Measurements from ENCODE around the gene TRIP12.
"Not testable (repeated sequence)": the region's sequence is repeated elsewhere in the genome, so short reads cannot be mapped to it uniquely, and the experiment has no call there.

TRIP12 gene

GRCh38 chr2:229752970-229753729 lies 168.7 kb downstream of the TRIP12 start:
- DNase-seq = no peak

- DNase-seq = no peak
These were observed 172.0 kb downstream of the TRIP12 start for GRCh38 chr2:229749779-229750178.

GRCh38 chr2:229748950-229749349 lies 172.9 kb downstream of the TRIP12 start:
- no peak for DNase-seq

- not testable (repeated sequence) for DNase-seq
These were observed 179.1 kb downstream of the TRIP12 start for GRCh38 chr2:229742691-229743090.

GRCh38 chr2:229740279-229740678 lies 181.5 kb downstream of the TRIP12 start:
- DNase-seq = no peak

- no peak for DNase-seq
These were observed 183.7 kb downstream of the TRIP12 start for GRCh38 chr2:229738024-229738625.

GRCh38 chr2:229734410-229734809 lies 187.4 kb downstream of the TRIP12 start:
- DNase-seq = no peak

- DNase-seq = no peak
These were observed 188.1 kb downstream of the TRIP12 start for GRCh38 chr2:229733611-229734245.

- no peak for DNase-seq
These were observed 188.9 kb downstream of the TRIP12 start for GRCh38 chr2:229732897-229733296.

GRCh38 chr2:229731916-229732315 lies 189.9 kb downstream of the TRIP12 start:
- no peak for DNase-seq

- no peak for DNase-seq
These were observed 190.4 kb downstream of the TRIP12 start for GRCh38 chr2:229731363-229731762.

GRCh38 chr2:229728370-229728769 lies 193.4 kb downstream of the TRIP12 start:
- DNase-seq = no peak

- no peak for DNase-seq
These were observed 195.2 kb downstream of the TRIP12 start for GRCh38 chr2:229726643-229727042.

GRCh38 chr2:229725716-229726574 lies 195.9 kb downstream of the TRIP12 start:
- no peak for DNase-seq

- DNase-seq = not testable (repeated sequence)
These were observed 198.6 kb downstream of the TRIP12 start for GRCh38 chr2:229723192-229723591.

GRCh38 chr2:229719926-229720647 lies 201.7 kb downstream of the TRIP12 start:
- no peak for DNase-seq

- DNase-seq = no peak
These were observed 203.8 kb downstream of the TRIP12 start for GRCh38 chr2:229718057-229718456.

GRCh38 chr2:229715895-229716507 lies 205.8 kb downstream of the TRIP12 start:
- no peak for DNase-seq

GRCh38 chr2:229714736-229715541 lies 206.9 kb downstream of the TRIP12 start:
- DNase-seq = no peak

- DNase-seq = no peak
These were observed 207.6 kb downstream of the TRIP12 start, which contains the start of gene DNER for GRCh38 chr2:229714080-229714735. Gene DNER, minus strand, starts transcription at chr2:229714555. Its CDS starts 132 bp downstream, at chr2:229714423.

Measured in NCI-H187 treated with DMSO at 0.1 percent for 48 hours (cell line).